GM19043 (cell line): ENCODE data around the gene KANSL2.

Experiments
- ATAC-seq: cut with Tn5 transposase; IDR thresholded peaks from one replicate; pipeline ENCODE4 v1.9.1; 2021; ENCODE audit warnings: low read depth; ENCODE audit not compliant: unreplicated experiment

KANSL2 gene

DNA sequence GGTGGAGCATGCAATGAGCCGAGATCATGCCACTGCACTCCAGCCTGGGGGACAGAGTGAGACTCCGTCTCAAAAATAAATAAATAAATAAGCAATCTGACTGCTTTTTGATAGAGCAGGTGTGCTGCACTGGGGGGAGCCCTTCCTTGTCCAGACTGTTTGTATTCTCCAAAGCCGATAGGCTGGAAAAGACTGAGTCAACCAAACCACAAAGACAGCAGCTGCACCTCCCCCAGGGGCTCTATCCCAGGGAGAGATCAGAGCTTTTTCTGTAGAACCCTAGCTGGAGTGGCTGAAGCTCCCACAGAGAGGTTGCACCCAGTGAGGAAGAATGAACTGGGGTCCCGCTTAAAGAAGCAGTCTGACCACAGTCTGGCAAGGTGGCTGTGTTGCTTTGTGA lies 66.4 kb downstream of the KANSL2 start:
- no peak for ATAC-seq

DNA sequence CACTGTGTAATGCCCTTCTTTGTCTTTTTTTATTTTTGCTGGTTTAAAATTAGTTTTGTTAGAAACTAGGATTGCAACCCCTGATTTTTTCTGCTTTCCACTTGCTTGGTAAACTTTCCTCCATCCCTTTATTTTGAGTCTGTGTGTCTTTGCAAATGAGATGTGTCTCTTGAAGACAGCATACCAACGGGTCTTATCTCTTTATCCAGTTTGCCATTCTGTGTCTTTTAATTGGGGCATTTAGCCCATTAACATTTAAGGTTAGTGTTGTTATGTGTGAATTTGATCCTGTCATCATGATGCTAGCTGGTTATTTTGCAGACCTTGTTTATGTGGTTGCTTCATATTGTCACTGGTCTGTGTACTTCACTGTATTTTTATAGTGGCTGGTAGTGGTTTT lies 68.7 kb downstream of the KANSL2 start:
- ATAC-seq, result no peak
